Caco-2 (cell line): ENCODE results near the gene TRMT10C. TPM values are rescaled to one million over a fixed set of nuclear protein-coding genes. Genes with fewer than 3 reads are reported as not detected.
"Not testable (repeated sequence)": the region's sequence is repeated elsewhere in the genome, so short reads cannot be mapped to it uniquely, and the experiment has no call there.

Experiments used
- BruUV-seq: library from RNA; stranded (reverse); fragments of 400-500 nt; replicated peaks from 2 replicates; lab custom pipeline; 2021; lab: Mats Ljungman, UMichigan
- CTCF ChIA-PET: fragments of 300-600 bp; sonication (Branson Sonifier 250); formaldehyde crosslinking; loops from one replicate; lab custom pipeline; 2022; ENCODE audit warnings: antibody characterized with exemption; lab: Charles Lee
- POLR2A ChIA-PET: fragments of 300-600 bp; sonication (Branson Sonifier 250); formaldehyde crosslinking; loops from one replicate; lab custom pipeline; 2022; ENCODE audit warnings: antibody characterized with exemption; lab: Charles Lee
- DNase-seq, 2 experiments: peaks; one replicate each; pipeline versions ENCODE4 v3.0.0 to v3.0.0-alpha.2; 2020 to 2022
- H3K27me3 ChIP-seq: replicated peaks from 2 replicates; pipeline ENCODE4 v1.6.0; 2011; ENCODE audit warnings: low read length; ENCODE audit not compliant: control insufficient read depth, insufficient read depth
- H3K36me3 ChIP-seq: 2 replicates; pipeline ENCODE4 v1.5.1; 2011; ENCODE audit warnings: low read length; ENCODE audit not compliant: control insufficient read depth, insufficient read depth
- H3K4me1 ChIP-seq: fragments of 250-450 bp; sonication (Bioruptor Pico); 2 replicates; pipeline ENCODE4 v1.5.1; 2020; ENCODE audit warnings: mild to moderate bottlenecking
- H3K4me3 ChIP-seq: 2 replicates; pipeline ENCODE4 v1.5.1; 2011; ENCODE audit warnings: low read depth, mild to moderate bottlenecking, control low read depth, low read length
- H3K9me3 ChIP-seq: fragments of 250-450 bp; sonication (Bioruptor Pico); 2 replicates; pipeline ENCODE4 v1.5.1; 2020; ENCODE audit warnings: mild to moderate bottlenecking, moderate library complexity
- H3K27ac Mint-ChIP-seq: one replicate; pipeline ENCODE4 v1.8.0; 2022; ENCODE audit warnings: mixed read lengths; ENCODE audit not compliant: unreplicated experiment
- H3K27me3 Mint-ChIP-seq: one replicate; pipeline ENCODE4 v1.8.0; 2022; ENCODE audit warnings: mixed read lengths; ENCODE audit not compliant: insufficient read depth, unreplicated experiment
- H3K36me3 Mint-ChIP-seq: one replicate; pipeline ENCODE4 v1.8.0; 2022; ENCODE audit warnings: mild to moderate bottlenecking, mixed read lengths; ENCODE audit not compliant: insufficient read depth, unreplicated experiment
- H3K4me1 Mint-ChIP-seq: one replicate; pipeline ENCODE4 v1.8.0; 2022; ENCODE audit warnings: low read depth, mixed read lengths; ENCODE audit not compliant: unreplicated experiment
- H3K4me3 Mint-ChIP-seq: one replicate; pipeline ENCODE4 v1.8.0; 2022; ENCODE audit warnings: mild to moderate bottlenecking, moderate library complexity, mixed read lengths; ENCODE audit not compliant: unreplicated experiment
- H3K9me3 Mint-ChIP-seq: one replicate; pipeline ENCODE4 v1.8.0; 2022; ENCODE audit warnings: mixed read lengths; ENCODE audit not compliant: unreplicated experiment
- CTCF ChIP-seq, 2 experiments: fragments of 200-600 bp in 1 of 2; IDR thresholded peaks; 1 replicate in 1 of 2; 2 replicates in 1 of 2; pipeline versions ENCODE4 v1.5.1 to v1.8.0; 2011 to 2022; ENCODE audit warnings: antibody characterized with exemption in 1 of 2, control low read depth in 1 of 2, inconsistent platforms in 1 of 2, low read depth in 1 of 2, low read length in 1 of 2, mild to moderate bottlenecking in 1 of 2, moderate library complexity in 1 of 2; ENCODE audit not compliant: insufficient read depth in 1 of 2, severe bottlenecking in 1 of 2, unreplicated experiment in 1 of 2
- intact Hi-C: fragments of 100-400 bp; cut with micrococcal nuclease; formaldehyde crosslinking; loops from one replicate; pipeline ENCODE4 v1.10.0; 2022; ENCODE audit not compliant: unreplicated experiment
- total RNA-seq: library from RNA; stranded (reverse); gene quantifications from 2 replicates; pipeline ENCODE4 v1.2.3, GENCODE V29; 2022

The TRMT10C gene
- total RNA-seq, 1 experiment from 2014 or later: 25.7 TPM

- Mint-ChIP-seq H3K4me1 (peaks cover 15% of the 10 kb centered on the region), H3K27me3 (no peaks in the 10 kb centered on the region)
- no peak overlapping the region for H3K4me3 ChIP-seq
Measured at GRCh38 chr3:101549473-101549872, 12.2 kb upstream of the TRMT10C start.

GRCh38 chr3:101551359-101552081 is 10.1 kb upstream of the TRMT10C start:
- H3K4me1 Mint-ChIP-seq: peaks cover 15% of the 10 kb centered on the region
- H3K27me3 ChIP-seq, H3K9me3 ChIP-seq, BruUV-seq, DNase-seq, H3K9me3 Mint-ChIP-seq, H3K4me3 Mint-ChIP-seq, H3K36me3 Mint-ChIP-seq, POLR2A ChIA-PET, H3K27me3 Mint-ChIP-seq, H3K36me3 ChIP-seq, H3K4me3 ChIP-seq, H3K27ac Mint-ChIP-seq, intact Hi-C loops, CTCF ChIA-PET: not testable (repeated sequence)
- H3K4me1 ChIP-seq: peaks cover 12% of the 10 kb centered on the region

More at GRCh38 chr3:101549473-101549872, 12.2 kb upstream of the TRMT10C start:
- H3K36me3 Mint-ChIP-seq: no peaks in the 10 kb centered on the region
- Histone ChIP-seq H3K36me3 (no peaks in the 10 kb centered on the region), H3K27me3 (no peaks in the 10 kb centered on the region), H3K9me3 (peaks cover 3% of the 10 kb centered on the region; the same call in 1 of the 2 replicates), H3K4me1 (peaks cover 12% of the 10 kb centered on the region)
- no TSS peak for BruUV-seq
- H3K9me3 Mint-ChIP-seq: no peaks in the 10 kb centered on the region
- TF ChIP-seq CTCF (IDR thresholded peaks at IDR 0.05; ENCODE audit: insufficient read depth in 1 of 2, low read depth in 1 of 2, low read length in 1 of 2, severe bottlenecking in 1 of 2, unreplicated experiment in 1 of 2): no peak
- ChIA-PET POLR2A (no interaction called here), CTCF (no interaction called here)
- DNase-seq: no peak
- intact Hi-C loops: loop anchor here (2.0 to 10.0 kb wide), 2 partner anchors 37 to 165 kb away; partner anchors contain the start of gene SENP7
- H3K4me3 Mint-ChIP-seq: no peak overlapping the region
- H3K27ac Mint-ChIP-seq: no peak overlapping the region

DNA sequence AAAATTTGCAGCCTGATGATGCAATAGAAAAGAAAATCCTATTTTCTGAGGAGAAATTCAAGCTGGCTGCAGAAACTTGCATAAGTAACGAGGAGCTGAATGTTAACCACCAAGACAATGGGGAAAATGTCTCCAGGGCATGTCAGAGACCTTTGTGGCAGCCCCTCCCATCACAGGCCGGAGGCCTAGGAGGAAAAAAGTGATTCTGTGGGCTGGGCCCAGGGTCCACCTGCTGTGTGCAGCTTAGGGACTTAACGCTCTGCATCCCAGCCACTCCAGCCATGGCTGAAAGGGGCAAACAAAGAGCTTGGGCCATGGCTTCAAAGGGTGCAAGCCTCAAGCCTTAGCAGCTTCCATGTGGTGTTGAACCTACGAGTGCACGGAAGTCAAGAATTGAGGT is 8.3 kb upstream of the TRMT10C start:
- H3K9me3 Mint-ChIP-seq, H3K9me3 ChIP-seq, POLR2A ChIA-PET, H3K36me3 ChIP-seq, H3K27me3 ChIP-seq, H3K36me3 Mint-ChIP-seq, BruUV-seq, H3K4me3 ChIP-seq, H3K27me3 Mint-ChIP-seq, H3K4me1 ChIP-seq, intact Hi-C loops, DNase-seq, H3K4me3 Mint-ChIP-seq, H3K27ac Mint-ChIP-seq, CTCF ChIA-PET, H3K4me1 Mint-ChIP-seq: not testable (repeated sequence)

DNA sequence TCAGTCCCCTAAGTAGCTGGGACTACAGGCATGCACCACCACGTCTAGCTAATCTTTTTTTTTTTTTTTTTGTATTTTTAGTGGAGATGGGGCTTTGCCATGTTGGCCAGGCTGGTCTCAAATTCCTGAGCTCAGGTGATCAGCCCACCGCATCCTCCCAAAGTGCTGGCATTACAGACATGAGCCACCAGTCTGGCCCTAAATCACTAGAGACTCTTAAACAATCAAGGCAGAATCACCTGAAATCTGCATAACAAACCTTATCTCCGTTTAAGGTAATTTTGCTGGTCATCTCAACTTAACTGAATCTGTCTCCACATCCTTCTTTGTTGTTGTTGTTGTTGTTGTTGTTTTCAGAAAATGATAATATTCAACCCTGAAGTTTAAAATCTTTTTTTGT is 5.6 kb upstream of the TRMT10C start:
- no peaks in the 10 kb centered on the region for H3K36me3 Mint-ChIP-seq
- BruUV-seq: no TSS peak

More for the DNA sequence above, 5.6 kb upstream of the TRMT10C start:
- no peaks in the 10 kb centered on the region for H3K27me3 ChIP-seq
- TF ChIP-seq CTCF (IDR thresholded peaks at IDR 0.05; ENCODE audit: insufficient read depth in 1 of 2, low read depth in 1 of 2, low read length in 1 of 2, severe bottlenecking in 1 of 2, unreplicated experiment in 1 of 2): no peak
- no peaks in the 10 kb centered on the region for H3K9me3 ChIP-seq
- POLR2A ChIA-PET: no interaction called here
- Mint-ChIP-seq H3K4me3 (no peak overlapping the region), H3K4me1 (no peaks in the 10 kb centered on the region), H3K27me3 (no peaks in the 10 kb centered on the region), H3K27ac (no peak overlapping the region), H3K9me3 (no peaks in the 10 kb centered on the region)
- no peaks in the 10 kb centered on the region for H3K36me3 ChIP-seq
- CTCF ChIA-PET: no interaction called here
- H3K4me1 ChIP-seq: no peaks in the 10 kb centered on the region
- DNase-seq: no peak
- H3K4me3 ChIP-seq: no peak overlapping the region
- intact Hi-C loops: no loop called here
